ENCODE measurements around the gene UGT3A1.
"Not testable (repeated sequence)": the region's sequence is repeated elsewhere in the genome, so short reads cannot be mapped to it uniquely, and the experiment has no call there.

Gene UGT3A1

GRCh38 chr5:35990941-35991611, at the start of gene UGT3A1:
TSS of gene UGT3A1 (minus strand) at chr5:35991390. CDS start at chr5:35991240, 150 bp downstream.
- DNase-seq: no peak

- DNase-seq: no peak
Measured at GRCh38 chr5:36035696-36036095, 44.5 kb upstream of the UGT3A1 start.

- not testable (repeated sequence) for DNase-seq
Measured at GRCh38 chr5:36034536-36035134, 43.4 kb upstream of the UGT3A1 start.

GRCh38 chr5:36033486-36033885, 42.3 kb upstream of the UGT3A1 start:
- no peak for DNase-seq

- no peak for DNase-seq
Measured at GRCh38 chr5:36033047-36033446, 41.9 kb upstream of the UGT3A1 start.

- no peak for DNase-seq
Measured at GRCh38 chr5:36031223-36031622, 40.0 kb upstream of the UGT3A1 start.

- no peak for DNase-seq
Measured at GRCh38 chr5:36029914-36030313, 38.7 kb upstream of the UGT3A1 start.

- no peak for DNase-seq
Measured at GRCh38 chr5:36028816-36029465, 37.8 kb upstream of the UGT3A1 start.

- no peak for DNase-seq
Measured at GRCh38 chr5:36027711-36028110, 36.5 kb upstream of the UGT3A1 start.

- no peak for DNase-seq
Measured at GRCh38 chr5:36026706-36027465, 35.7 kb upstream of the UGT3A1 start.

- DNase-seq: not testable (repeated sequence)
Measured at GRCh38 chr5:36022246-36022645, 31.1 kb upstream of the UGT3A1 start.

GRCh38 chr5:36019584-36019983, 28.4 kb upstream of the UGT3A1 start:
- not testable (repeated sequence) for DNase-seq

GRCh38 chr5:36017622-36018021, 26.4 kb upstream of the UGT3A1 start:
- DNase-seq: no peak

GRCh38 chr5:36017004-36017403, 25.8 kb upstream of the UGT3A1 start:
- no peak for DNase-seq

GRCh38 chr5:36013182-36013581, 22.0 kb upstream of the UGT3A1 start:
- DNase-seq: no peak

GRCh38 chr5:36009698-36010097, 18.5 kb upstream of the UGT3A1 start:
- no peak for DNase-seq

- no peak for DNase-seq
Measured at GRCh38 chr5:36007366-36007765, 16.2 kb upstream of the UGT3A1 start.

- DNase-seq: no peak
Measured at GRCh38 chr5:36006163-36006562, 15.0 kb upstream of the UGT3A1 start.

- DNase-seq: no peak
Measured at GRCh38 chr5:36001032-36001431, 9.8 kb upstream of the UGT3A1 start.

- no peak for DNase-seq
Measured at GRCh38 chr5:35999547-35999946, 8.4 kb upstream of the UGT3A1 start.

- no peak for DNase-seq
Measured at GRCh38 chr5:35996076-35996475, 4.9 kb upstream of the UGT3A1 start.

- no peak for DNase-seq
Measured at GRCh38 chr5:35990520-35990919, 670 bp downstream of the UGT3A1 start.

GRCh38 chr5:35988529-35988928, 2.7 kb downstream of the UGT3A1 start:
- DNase-seq: no peak

- DNase-seq: no peak
Measured at GRCh38 chr5:35987776-35988175, 3.4 kb downstream of the UGT3A1 start.

Measured in CD4-positive, alpha-beta T cell treated with Interleukin-17A for 1 hour (primary cell).